COR-L47 (cell line): ENCODE results near the gene CDK5.
A peak's percentile ranks its signal among the peaks of the same experiment; 100 is the strongest.

Experiments
- DNase-seq: peaks from one replicate; lab custom pipeline; 2025; lab: John Stamatoyannopoulos, UW

The CDK5 gene

DNA sequence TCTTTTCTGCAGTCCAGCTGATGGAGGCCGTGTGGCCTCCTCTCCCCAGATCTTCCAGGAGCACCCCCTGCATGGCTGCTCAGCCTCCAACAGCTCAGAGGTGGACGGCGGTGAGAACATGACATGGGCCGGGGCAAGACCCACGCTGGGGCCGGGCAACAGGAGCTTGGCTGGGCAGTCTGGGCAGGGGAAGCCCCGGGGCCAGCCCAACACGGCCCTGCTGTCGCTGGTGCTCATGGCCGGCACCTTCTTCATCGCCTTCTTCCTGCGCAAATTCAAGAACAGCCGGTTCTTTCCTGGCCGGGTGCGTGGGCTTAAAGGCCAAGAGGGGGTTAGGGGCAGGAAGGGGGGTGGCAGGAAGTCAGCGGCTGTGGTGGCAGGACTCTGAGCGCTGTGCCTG, 16.3 kb upstream of the CDK5 start:
- DNase-seq = no peak

DNA sequence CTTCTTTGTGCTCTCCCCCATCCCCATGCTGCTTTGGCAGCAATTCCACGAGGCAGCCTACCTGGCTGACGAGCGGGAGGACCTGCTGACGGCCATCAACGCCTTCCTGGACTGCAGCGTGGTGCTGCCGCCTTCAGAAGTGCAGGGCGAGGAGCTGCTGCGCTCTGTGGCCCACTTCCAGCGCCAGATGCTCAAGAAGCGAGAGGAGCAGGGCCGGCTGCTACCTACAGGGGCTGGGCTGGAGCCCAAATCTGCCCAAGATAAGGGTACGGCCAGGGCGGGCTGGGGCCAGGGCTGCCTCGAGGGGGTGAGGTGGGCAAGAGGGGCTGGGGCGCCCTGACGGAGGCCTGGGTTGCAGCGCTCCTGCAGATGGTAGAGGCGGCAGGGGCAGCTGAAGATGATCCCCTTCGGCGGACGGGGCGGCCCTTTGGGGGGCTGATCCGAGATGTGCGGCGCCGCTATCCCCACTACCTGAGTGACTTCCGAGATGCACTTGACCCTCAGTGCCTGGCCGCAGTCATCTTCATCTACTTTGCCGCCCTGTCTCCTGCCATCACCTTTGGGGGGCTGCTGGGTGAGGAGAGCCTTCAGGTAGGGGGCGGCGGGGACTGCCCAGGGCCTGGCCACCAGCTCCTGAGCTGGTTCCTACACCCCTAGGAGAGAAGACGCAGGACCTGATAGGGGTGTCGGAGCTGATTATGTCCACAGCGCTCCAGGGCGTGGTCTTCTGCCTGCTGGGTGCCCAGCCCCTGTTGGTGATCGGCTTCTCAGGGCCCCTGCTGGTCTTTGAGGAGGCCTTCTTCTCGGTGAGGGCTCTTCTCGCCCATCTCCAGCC, 13.6 kb upstream of the CDK5 start:
- DNase-seq = no peak

DNA sequence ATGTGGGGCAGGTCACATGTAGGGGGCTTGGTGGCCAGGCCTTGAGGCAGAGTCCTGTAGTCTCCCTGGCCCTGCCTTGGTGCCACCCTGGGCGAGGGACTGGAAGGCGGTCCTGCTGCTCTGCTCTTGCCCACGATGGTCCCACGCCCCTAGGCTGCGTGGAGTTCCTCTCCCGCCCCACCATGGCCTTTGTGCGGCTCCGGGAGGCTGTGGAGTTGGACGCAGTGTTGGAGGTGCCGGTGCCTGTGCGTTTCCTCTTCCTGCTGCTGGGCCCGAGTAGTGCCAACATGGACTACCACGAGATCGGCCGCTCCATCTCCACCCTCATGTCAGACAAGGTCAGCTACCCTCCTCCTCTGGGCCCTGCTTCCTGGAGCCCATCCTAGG, 12.9 kb upstream of the CDK5 start:
- DNase-seq = no peak

DNA sequence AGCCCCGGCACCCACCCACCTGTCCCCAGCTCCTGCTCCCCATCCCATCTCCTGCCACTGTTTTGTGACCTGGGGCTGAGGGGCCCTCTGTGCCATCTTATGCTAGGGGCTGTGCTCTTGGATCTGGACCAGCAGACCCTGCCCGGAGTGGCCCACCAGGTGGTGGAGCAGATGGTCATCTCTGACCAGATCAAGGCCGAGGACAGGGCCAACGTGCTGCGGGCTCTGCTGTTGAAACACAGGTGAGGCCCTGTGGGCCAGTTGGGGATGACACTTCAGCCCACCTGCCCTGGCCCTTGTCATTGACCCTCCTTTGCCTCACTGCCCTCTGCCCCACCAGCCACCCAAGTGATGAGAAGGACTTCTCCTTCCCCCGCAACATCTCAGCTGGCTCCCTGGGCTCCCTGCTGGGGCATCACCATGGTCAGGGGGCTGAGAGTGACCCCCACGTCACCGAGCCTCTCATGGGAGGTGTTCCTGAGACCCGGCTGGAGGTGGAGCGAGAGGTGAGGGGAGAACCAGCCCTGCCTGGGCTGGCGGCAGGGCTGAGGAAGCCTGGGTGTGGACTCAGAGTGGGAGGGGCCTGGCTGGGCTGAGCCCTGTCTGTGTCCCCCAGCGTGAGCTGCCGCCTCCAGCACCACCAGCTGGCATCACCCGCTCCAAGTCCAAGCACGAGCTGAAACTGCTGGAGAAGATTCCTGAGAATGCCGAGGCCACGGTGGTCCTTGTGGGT, 12.3 kb upstream of the CDK5 start:
- no peak for DNase-seq

DNA sequence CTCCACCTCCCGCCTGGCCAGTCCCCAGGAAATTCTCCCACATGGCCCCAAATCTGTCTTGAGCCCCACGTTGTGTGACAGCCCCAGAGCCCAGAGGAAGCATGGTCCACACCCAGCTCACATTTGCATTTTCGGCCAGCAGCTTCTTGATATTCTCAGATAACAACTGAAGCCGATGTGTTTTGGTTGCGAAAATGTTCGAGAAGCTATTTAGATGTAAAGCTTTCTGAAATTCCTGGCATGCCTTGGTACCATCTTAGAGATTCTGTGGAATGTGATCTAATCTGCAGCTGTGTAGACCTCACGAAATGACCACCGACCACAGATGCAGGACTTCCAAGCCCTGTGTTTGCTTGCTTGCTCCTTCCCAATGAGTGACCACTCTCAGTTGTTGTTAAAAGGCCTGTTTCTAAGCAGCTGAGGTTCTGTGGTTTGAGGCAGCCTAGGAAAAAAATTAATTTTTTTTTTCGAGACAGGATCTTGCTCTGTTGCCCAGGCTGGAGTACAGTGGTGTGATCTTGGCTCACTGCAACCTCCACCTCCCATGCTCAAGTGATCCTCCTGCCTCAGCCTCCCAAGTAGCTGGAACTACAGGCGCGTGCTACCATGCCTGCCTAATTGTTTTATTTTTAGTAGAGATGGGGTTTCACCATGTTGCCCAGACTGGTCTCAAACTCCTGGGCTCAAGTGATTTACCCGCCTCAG, 10.5 kb upstream of the CDK5 start:
- DNase-seq = no peak

DNA sequence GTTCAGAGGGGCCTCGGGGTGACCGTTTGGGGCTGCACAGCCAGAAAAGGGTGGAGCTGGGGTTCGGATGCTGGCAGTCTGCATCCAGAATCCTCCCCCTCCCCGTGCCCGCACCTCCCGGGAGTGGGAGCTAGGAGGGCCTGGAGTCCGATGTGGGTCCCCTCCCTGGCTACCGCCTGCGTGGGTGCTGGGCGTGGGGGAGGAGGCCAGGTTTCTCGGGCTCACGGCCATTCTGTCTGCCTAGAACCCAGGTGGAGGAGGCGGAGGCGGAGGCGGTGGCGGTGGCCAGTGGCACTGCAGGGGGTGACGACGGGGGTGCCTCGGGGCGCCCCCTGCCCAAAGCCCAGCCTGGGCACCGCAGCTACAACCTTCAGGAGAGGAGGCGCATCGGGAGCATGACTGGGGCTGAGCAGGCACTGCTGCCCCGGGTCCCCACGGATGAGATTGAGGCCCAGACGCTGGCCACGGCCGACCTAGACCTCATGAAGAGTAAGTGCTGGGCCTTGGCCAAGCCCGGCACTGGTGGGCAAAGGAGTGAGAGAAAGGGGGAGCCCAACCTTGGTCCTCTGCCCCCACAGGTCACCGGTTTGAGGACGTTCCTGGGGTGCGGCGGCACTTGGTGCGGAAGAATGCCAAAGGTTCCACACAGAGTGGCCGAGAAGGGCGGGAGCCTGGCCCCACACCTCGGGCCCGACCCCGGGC, 8.7 kb upstream of the CDK5 start:
- no peak for DNase-seq

DNA sequence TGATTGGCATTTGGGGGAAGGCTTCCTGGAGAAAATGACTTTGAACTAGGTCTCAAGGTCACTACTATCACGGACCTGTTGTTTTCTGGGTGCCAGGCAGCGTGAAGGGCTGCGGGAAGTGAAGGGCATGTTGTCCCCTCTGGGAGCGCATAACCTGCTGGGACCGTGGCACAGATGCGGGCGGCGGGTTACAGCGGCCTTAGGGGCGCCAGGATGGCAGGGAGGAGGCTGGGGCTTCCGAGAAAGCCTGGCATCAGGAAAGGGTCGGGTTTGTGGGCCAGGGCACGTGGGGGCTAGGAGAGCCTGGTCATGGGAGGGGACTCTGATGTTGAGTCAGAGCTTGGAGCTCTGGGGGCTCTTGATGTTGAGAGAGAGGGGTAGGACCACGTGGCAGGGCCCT, 7.8 kb upstream of the CDK5 start:
- DNase-seq = no peak

DNA sequence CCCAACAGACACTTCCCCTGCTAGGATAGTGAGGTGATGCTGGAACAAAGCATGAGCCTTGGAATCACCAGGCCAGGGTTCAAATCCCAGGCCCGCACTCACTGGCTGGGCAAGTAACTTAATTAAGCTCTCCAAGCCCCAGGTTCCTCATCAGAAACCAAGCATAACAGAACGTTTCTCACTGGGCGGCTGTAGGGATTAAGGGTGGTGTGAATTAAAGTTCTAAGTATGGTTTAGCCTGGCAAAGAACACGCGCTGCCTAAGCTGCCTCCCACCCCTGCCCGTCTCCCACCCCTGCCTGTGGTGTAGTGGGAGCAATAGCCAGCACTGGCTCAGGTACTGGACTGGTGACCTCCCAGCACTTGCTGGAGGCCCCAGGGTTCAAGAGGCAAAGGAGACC, 7.3 kb upstream of the CDK5 start:
- no peak for DNase-seq

DNA sequence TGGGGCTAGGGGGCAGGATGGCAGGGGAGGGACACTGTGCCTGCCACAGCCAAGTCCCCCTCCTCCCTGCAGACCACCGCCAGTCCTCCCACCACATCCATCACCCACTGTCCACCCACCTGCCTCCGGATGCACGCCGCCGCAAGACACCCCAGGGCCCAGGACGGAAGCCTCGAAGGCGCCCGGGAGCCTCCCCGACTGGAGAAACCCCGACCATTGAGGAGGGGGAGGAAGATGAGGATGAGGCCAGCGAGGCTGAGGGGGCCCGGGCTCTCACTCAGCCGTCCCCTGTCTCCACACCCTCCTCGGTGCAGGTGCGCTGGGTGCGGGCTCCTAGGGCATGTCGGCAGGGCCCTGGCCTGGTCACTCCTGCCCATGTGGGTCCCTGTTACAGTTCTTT, 6.8 kb upstream of the CDK5 start:
- no peak for DNase-seq

DNA sequence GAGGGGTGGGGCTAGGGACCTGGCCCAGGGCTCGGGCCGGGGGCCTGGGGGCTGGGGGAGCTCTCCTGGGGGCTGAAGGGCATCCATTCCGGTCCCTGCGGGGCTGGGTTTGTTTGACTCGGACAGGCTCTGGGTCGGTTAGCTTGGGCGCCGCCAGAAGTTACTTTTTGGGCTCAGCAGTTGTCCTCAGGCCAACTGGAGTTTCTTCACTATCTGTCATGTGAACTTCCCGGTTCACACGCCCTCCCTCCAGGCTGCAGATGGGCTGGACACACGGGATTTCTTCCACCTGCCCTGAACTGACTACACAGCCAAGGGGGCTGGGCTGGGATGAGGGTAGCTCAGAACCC, 5.5 kb upstream of the CDK5 start:
- DNase-seq = no peak

DNA sequence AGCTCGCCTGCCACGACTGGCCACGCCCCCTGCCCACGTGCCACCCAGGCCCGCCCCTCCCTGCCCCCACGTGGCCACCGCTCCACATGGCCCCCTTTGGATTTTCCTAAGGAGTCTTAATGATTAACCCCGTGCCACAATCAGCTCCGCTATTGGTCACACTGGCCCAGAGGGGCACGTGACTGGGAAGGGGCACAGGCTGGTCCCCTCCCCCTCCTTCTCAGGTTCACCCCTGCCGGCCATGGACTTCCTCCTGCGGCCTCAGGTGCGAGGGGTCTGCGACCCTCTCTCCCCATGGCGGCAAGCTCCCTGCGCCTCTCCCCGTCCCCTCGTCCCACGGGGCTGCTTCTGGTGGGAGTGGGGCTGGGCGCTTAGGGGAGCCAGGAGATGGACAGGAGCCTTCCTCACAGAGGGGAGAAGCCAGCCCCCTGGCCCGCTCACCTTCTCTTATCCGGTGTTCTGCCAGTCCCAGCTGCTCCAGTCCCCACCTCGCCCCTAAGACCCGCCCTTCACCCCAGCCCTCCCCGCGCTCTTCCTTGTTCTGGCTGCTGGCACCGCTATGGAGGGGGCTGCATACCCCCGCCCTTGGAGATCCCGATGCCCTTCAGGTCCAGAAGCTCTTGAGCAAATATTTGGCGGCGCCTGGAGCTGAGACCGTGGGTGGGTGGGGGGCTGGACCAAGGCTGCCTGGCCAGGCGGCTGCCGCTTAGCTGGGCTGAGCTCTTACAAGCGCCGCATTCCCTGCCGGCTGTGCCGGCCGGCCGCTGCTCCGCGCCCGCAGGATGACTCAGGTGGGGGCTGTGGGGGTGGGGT, 4.9 kb upstream of the CDK5 start:
- no peak for DNase-seq

DNA sequence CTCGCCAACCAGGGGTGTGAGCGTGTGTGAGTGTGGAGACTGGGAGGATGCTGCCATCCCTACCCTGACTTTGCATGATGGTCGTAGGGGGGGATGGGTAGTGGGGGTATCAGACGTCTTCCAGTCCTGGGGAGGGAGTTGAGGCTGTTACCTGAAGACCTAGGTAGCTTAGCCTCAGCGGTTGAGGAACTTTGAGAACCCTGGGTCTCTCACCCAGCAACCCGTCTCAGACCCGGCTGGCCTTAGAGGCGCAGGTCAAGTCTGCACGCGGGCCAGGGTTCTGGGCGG, 4.4 kb upstream of the CDK5 start:
- no peak for DNase-seq

DNA sequence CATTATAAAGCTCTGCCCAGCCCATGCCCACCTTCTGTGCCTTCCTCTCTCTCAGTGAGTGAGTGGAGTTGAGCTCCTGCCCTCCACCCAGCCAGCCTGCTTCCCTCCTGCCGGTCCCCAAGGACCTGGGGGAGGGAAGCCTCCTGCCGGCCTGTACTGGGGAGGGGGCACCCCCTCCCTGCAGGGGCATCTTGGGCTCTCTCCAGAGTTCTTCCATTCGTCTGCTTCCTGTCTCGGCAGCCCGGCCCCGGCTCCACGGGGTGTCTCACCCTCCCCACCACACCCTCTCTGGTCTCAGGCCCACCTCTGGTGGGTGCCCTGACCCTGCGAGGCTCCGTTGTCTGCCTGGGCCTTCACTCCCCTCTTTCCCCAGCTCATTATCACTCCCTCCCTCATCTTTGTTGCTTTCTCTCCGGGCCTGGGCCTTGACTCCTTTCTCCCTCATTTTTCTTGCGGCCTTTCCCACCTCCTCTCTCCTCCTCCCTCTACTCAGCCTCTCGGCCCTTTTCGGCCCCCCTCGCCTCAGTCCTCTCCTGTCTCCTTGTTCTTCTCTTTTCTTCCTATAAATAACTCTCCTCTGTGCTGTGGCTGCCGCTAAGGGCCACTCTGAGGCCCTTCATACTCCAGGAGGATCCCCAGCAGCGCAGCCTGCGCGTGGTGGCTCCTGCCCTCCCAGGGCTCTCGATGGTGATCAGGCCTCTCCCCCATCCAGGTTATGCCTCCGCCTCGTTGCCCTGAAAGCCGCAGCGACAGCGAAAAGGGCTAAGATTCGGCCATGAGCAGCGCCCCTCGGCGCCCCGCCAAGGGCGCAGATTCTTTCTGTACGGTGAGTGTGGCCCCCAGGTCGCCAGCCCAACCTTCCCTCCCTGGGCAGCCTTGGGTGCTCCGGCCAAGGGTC, 3.8 kb upstream of the CDK5 start:
- DNase-seq = peak; percentile 58

DNA sequence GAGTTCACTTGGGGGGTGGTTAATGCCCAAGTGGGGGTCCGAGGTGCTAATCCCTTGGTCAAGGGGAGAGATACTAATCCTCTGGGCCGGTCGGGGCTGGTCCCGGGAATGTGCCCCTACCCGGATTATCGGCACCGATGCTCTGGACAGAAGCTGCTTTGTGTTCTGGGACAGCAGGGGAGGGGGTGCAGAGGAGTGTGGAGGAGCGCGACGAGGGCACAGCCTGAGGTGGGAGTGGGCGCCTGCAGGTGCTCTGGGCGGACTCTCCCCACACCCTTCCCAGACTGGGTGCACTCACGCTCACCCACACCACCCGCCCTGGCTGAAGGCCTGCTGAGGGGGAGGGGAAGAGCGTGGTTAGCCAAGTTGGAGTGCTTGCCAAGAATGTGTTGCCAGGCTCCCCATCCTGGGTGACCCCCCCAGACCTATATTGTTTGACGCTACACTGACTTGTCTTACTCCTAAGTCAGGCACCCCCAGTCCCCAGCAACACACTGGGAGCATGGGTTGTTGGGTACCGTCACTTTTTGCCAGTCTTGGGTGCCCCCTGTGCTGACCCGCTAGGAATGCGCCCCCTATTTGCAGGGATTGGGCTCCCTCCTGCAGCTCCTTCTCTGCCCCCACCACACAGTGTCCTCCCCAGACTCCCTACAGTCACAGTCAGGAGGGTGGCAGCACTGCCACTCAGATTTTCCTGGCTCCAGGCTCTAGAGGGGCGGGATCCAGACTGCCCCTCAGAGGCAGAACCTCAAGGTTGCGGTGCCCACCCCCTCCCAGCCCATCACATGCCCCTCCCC, 2.9 kb upstream of the CDK5 start:
- DNase-seq = peak; percentile 65

DNA sequence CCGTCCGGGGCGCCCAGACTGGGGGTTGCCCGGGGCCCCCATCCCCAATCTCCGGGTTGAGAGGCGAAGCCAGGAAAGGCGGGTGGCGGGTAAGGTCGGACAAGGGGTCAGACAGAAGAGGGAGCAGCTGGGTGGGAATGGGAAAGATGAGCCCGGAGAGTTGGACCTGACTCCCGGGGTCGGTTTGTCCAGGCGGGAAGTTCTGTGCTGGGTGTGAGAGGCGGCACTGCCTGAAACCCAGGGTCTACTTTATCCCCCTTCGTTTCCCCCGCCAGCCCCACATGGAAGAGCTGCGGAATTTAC, 2.4 kb upstream of the CDK5 start:
- no peak for DNase-seq

DNA sequence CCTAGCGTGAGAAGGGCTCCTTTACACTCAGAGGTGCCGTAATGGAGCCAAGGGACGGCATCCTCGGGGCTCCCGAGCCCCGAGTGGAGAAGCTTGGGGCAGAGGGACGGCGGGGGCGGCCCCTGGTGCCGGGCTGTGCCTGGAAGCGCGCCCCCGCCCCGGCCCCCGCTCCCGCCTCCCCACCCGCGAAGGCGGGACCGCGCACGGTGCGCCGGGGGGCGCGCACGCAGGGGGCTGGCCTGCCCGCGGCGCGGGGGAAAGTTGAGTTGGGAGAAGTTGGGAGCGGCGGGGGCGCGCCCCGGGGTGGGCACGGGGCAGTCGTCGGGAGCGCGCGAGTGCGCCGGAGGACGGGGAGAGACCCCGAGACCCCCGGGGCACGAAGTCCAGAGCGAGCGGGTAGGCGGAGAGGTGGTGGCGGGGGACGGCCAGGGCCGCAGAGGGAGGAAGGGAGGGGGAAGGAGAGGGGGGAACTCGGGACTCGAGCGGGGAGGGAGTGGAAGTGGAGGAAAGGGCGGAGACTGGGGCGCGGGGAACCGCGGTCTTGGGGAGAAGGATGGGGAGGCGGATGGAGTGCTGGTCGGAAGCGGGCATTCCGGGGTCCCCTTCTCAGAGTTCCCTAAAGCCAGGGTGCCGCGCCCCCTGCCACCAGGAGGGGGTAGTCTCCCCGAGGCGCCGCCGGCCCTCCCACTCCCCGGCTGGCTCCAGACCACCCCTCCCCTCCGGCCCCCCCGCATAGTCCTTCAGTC, 1.8 kb upstream of the CDK5 start, which contains the start of gene SLC4A2:
SLC4A2 (plus strand) TSS at position 223 of the 746 bp plus-strand sequence. CDS start 2,399 bp downstream, outside the sequence.
- peak; percentile 38 for DNase-seq

DNA sequence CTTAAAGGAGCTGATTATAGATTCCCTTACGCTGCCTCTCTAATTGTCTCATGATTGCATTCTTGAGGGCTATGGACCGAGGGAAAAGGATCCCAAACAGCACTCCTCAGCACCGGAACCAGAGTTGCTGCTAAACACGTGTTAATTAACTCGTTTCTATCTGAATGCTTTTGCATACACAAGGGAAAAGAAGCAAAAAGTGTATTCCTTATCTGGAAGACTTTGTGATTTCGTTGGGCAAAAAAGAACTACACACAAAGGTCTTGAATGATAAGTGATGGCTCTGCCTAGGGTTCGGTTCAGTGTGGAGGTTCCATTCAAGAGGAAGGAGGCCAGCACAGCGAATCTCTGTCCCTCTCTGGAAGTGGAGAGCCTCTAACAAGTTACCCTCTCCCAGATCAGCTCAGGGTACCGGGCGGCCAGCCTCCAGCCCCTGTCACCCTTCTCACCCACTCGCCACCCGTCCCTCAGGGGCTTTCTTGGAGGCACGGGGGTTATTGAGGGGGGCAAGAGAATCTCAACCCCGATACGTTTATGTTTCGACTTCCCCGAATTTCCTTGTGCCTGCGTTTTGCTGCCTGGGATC, 1.2 kb upstream of the CDK5 start:
- no peak for DNase-seq

DNA sequence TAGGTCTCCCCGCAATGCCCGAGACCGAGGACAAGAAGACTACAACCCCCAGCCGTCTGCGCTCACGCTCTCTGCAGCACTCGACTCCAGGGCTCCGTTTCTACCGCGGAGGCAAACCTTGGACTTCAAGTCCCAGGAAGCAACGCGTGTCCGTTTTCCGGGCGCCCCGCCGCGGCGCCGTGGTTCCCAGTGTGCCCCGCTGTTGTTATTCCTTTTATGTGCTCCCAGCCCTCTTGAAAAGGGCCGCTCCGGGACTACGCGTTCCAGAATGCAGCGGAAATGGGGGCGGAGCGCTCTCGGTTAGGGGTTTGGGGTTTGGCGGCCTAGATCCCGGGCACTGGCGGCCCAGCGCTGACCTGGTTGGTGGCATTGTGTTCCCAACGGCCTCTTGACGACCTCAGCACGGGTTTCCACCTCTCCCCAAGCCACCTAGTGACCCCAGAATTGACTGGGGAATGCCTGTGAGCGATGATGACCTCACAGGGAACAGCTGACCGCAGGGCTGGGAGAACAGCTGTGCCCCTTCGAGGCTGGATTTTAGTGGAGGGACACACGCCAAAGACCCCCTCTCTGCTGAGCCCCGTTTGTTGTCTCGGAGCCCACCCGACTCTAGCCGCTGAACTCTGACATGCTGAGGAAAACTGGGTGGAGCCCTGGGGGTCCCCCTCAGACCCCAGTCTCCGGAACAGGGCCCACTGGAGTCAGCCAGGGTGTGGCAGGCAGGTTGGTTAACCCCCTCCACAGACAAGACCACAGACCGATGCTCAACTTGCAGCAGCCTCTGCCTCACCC, 488 bp upstream of the CDK5 start:
- DNase-seq = peak; percentile 99
